GM23248 (cell line): ENCODE measurements around the gene NOTCH3. TPM values are rescaled to one million over a fixed set of nuclear protein-coding genes. Genes with fewer than 3 reads are reported as not detected.

Source experiments
- DNase-seq: peaks from one replicate; pipeline ENCODE4 v3.0.0-alpha.2; 2015
- H2AFZ ChIP-seq: fragments of 200-600 bp; sonication (generic); 2 replicates; pipeline ENCODE4 v1.6.1; 2016; ENCODE audit warnings: antibody characterized with exemption
- H3F3A ChIP-seq: fragments of 200-600 bp; sonication (generic); 2 replicates; pipeline ENCODE4 v1.6.1; 2016; ENCODE audit warnings: mild to moderate bottlenecking, antibody characterized with exemption, mixed run types; ENCODE audit not compliant: insufficient read depth
- H3K27ac ChIP-seq: fragments of 200-600 bp; sonication (generic); 2 replicates; pipeline ENCODE4 v1.5.1; 2016; ENCODE audit warnings: mild to moderate bottlenecking
- H3K27me3 ChIP-seq: fragments of 200-600 bp; sonication (generic); replicated peaks from 2 replicates; pipeline ENCODE4 v1.6.1; 2016; ENCODE audit warnings: mild to moderate bottlenecking; ENCODE audit not compliant: insufficient read depth
- H3K36me3 ChIP-seq: fragments of 200-600 bp; sonication (generic); 2 replicates; pipeline ENCODE4 v1.6.1; 2016; ENCODE audit warnings: low read depth, mild to moderate bottlenecking
- H3K4me1 ChIP-seq: fragments of 200-600 bp; sonication (generic); 2 replicates; pipeline ENCODE4 v1.6.1; 2016; ENCODE audit warnings: mild to moderate bottlenecking; ENCODE audit not compliant: insufficient read depth
- H3K4me2 ChIP-seq: fragments of 200-600 bp; sonication (generic); one replicate; pipeline ENCODE4 v1.6.1; 2016; ENCODE audit warnings: mild to moderate bottlenecking; ENCODE audit not compliant: unreplicated experiment
- H3K4me3 ChIP-seq: fragments of 200-600 bp; sonication (generic); 2 replicates; pipeline ENCODE4 v1.5.1; 2016; ENCODE audit warnings: mild to moderate bottlenecking
- H3K79me2 ChIP-seq: fragments of 200-600 bp; sonication (generic); 2 replicates; pipeline ENCODE4 v1.6.1; 2016; ENCODE audit warnings: mild to moderate bottlenecking; ENCODE audit not compliant: insufficient read depth
- H3K9ac ChIP-seq: fragments of 200-600 bp; sonication (generic); 2 replicates; pipeline ENCODE4 v1.6.1; 2016; ENCODE audit warnings: mild to moderate bottlenecking
- H3K9me2 ChIP-seq: fragments of 200-600 bp; sonication (generic); 2 replicates; pipeline ENCODE4 v1.6.1; 2016; ENCODE audit warnings: mixed run types, mild to moderate bottlenecking, moderate library complexity; ENCODE audit not compliant: insufficient read depth
- H3K9me3 ChIP-seq: fragments of 200-600 bp; sonication (generic); one replicate; pipeline ENCODE4 v1.6.1; 2017; ENCODE audit warnings: low read depth
- H4K20me1 ChIP-seq: fragments of 200-600 bp; sonication (generic); 2 replicates; pipeline ENCODE4 v1.6.0; 2016; ENCODE audit not compliant: insufficient read depth
- EZH2 ChIP-seq: fragments of 200-600 bp; sonication (generic); IDR thresholded peaks from 2 replicates; pipeline ENCODE4 v1.6.1; 2018; ENCODE audit warnings: antibody characterized with exemption, mild to moderate bottlenecking; ENCODE audit not compliant: insufficient read depth, poor library complexity, severe bottlenecking
- EZH2phosphoT487 ChIP-seq: fragments of 200-600 bp; sonication (generic); IDR thresholded peaks from 2 replicates; pipeline ENCODE4 v1.6.1; 2018; ENCODE audit warnings: antibody characterized with exemption, moderate library complexity, mild to moderate bottlenecking, low read depth; ENCODE audit not compliant: insufficient read depth
- WGBS, 2 experiments: methylation state at CpG; one replicate each; pipeline ENCODE4 v1.1.6; 2015 to 2017; ENCODE audit warnings: low lambda C conversion rate in 2 of 2, low coverage in 1 of 2; ENCODE audit errors: missing lambda C conversion rate in 2 of 2; 5-methylcytosine and 5-hydroxymethylcytosine counted together
- in situ Hi-C: fragments of 300-500 bp; cut with MboI; formaldehyde crosslinking; loops from 2 replicates; pipeline ENCODE4 v1.15.0; 2020
- polyA plus RNA-seq: library from polyadenylated mRNA; unstranded; fragments of >200 nt; fragmentation: Nextera tagmentation; extraction: Ambion mirVana; gene quantifications from 2 replicates; pipeline ENCODE4 v1.2.1, GENCODE V29; 2016
- total RNA-seq: library from RNA; depleted of rRNA; stranded (reverse); fragments of >200 nt; shearing (Covaris generic); gene quantifications from 2 replicates; pipeline ENCODE4 v1.2.3, GENCODE V29; 2014

NOTCH3 gene
- total and polyA plus RNA-seq, 2 experiments from 2014 or later: 16.0 to 66.9 TPM

- no peak overlapping the region for H3K4me2 ChIP-seq
- no peaks in the 10 kb centered on the region for H3K9me2 ChIP-seq
- no peak overlapping the region for H2AFZ ChIP-seq
- no peaks in the 10 kb centered on the region for H3K9me3 ChIP-seq
- H3K9ac ChIP-seq: no peak overlapping the region
- in situ Hi-C loops: loop anchor here (5.0 kb wide), 1 partner anchor 388 kb away; no protein-coding TSS in a partner anchor
- no peaks in the 10 kb centered on the region for H3K27me3 ChIP-seq
- no peak for DNase-seq
- H3K4me1 ChIP-seq: no peaks in the 10 kb centered on the region
- no peaks in the 10 kb centered on the region for H3F3A ChIP-seq
- no peak overlapping the region for H3K4me3 ChIP-seq
- WGBS, 2 experiments: 73 to 83% methylated on average over 8 to 10 of the region's 10 CpGs
- H3K27ac ChIP-seq: no peak overlapping the region
- peaks cover 9% of the 10 kb centered on the region; the same call in 1 of the 2 replicates for H3K36me3 ChIP-seq
- H4K20me1 ChIP-seq: no peaks in the 10 kb centered on the region
- TF ChIP-seq EZH2phosphoT487 (no peak), EZH2 (no peak)
- H3K79me2 ChIP-seq: no peaks in the 10 kb centered on the region
Observed at GRCh38 chr19:15169541-15170285, 31.1 kb downstream of the NOTCH3 start.

DNA sequence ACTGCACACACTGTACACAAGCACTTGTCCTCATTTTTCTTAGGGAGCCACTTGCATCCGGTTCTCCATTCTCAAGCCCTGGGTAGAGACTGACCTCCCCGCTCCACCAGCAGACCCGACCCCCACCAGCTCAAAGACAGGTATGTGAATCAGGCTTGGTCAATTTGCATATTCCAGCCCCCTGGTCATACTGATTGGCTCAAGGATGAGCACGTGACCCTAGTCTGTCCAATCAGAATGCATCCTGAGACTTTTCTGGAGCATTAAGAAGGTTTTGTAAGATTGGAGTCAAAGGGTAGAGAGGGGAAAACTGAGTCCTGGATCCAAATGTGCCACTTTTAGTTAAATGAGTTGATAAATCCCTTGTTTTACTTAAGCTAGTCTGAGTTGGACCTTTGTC, 34.1 kb downstream of the NOTCH3 start:
- H4K20me1 ChIP-seq: no peaks in the 10 kb centered on the region
- H3K4me3 ChIP-seq: no peak overlapping the region
- TF ChIP-seq EZH2 (no peak), EZH2phosphoT487 (no peak)
- H3K9ac ChIP-seq: no peak overlapping the region
- WGBS, 2 experiments: 45 to 53% methylated on average over 4 of the region's 4 CpGs
- H3F3A ChIP-seq: no peaks in the 10 kb centered on the region
- no peaks in the 10 kb centered on the region for H3K4me1 ChIP-seq
- in situ Hi-C loops: no loop called here
- no peak overlapping the region for H3K27ac ChIP-seq
- peak; percentile 12 for DNase-seq
- H3K27me3 ChIP-seq: no peaks in the 10 kb centered on the region
- no peaks in the 10 kb centered on the region for H3K79me2 ChIP-seq
- no peak overlapping the region for H3K4me2 ChIP-seq
- peaks cover 9% of the 10 kb centered on the region; the same call in 1 of the 2 replicates for H3K36me3 ChIP-seq
- H3K9me2 ChIP-seq: no peaks in the 10 kb centered on the region
- no peaks in the 10 kb centered on the region for H3K9me3 ChIP-seq
- no peak overlapping the region for H2AFZ ChIP-seq

DNA sequence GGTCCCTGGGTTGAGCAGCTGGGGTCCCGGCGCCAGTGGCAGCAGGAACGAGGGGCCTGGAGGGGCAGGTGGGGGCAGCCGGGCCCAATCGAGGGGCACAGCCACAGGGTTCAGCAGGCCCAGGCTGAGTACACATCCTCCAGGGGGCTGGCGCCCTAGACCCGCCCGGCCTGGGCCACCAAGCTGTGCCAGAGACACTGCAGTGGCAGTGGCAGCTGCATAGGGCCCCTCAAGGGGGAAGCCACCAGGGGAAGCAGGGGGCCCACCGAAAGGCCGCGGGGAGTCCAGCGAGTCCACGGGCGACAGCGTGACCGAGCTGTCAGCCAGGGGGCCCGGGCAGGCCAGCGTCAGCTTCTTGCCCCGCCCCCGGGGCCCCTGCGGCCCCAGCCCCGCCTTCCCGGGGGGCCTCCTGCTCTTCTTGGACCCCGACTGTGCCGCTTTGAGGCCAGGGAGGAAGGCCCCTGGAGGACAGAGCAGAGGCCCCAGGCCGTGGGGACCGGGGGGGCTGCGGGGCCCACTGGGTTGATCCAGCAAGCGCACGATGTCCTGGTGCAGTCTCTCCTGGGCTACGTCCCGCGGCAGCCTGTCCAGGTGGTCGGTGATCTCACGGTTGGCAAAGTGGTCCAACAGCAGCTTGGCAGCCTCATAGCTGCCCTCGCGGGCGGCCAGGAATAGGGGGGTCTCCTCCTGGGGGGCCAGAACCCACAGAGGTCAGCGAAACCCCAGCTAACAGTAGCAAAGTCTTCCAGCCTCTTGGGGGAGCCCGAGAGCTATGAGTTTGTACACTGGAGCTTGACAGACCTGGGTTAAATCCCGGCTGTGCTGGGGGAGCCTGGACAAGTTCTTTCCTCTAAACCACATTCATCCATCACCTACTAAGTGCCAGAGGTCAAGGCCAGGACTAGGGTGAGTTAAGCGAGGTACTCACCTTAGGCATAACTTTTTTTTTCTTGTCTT, 39.5 kb downstream of the NOTCH3 start:
- Histone ChIP-seq H3K36me3 (peaks cover 5% of the 10 kb centered on the region; the same call in 1 of the 2 replicates), H4K20me1 (no peaks in the 10 kb centered on the region), H3K27ac (no peak overlapping the region), H3K27me3 (no peaks in the 10 kb centered on the region), H3F3A (no peaks in the 10 kb centered on the region), H3K9me3 (no peaks in the 10 kb centered on the region), H3K79me2 (no peaks in the 10 kb centered on the region), H3K4me1 (no peaks in the 10 kb centered on the region), H3K4me3 (no peak overlapping the region), H3K4me2 (no peak overlapping the region), H3K9me2 (no peaks in the 10 kb centered on the region), H3K9ac (no peak overlapping the region), H2AFZ (no peak overlapping the region)
- WGBS, 2 experiments: 83 to 88% methylated on average over 13 to 32 of the region's 42 CpGs
- in situ Hi-C loops: no loop called here
- DNase-seq: peak; percentile 59
- no peak for TF ChIP-seq EZH2
- no peak for TF ChIP-seq EZH2phosphoT487

DNA sequence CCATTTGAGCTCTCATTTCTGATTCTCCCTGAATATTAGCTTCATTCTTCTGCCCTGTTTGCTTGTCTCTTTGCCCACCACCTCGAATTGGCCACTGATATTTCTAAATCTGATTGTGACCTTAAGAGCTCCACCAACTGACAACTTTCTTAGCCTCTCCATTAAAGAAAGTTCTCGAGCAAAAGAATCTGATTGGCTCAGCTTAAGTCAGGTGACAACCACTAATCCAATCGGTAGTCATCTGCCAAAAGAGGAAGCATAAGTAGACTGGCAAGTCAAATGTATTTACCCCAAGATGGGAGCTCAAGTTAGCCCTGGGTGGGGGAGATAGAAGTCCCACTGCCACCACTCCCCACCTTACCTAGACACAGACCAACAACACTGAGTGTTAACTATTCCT, 41.5 kb downstream of the NOTCH3 start:
- no peaks in the 10 kb centered on the region for H3K9me3 ChIP-seq
- no peak overlapping the region for H2AFZ ChIP-seq
- H3K4me2 ChIP-seq: no peak overlapping the region
- H3K27ac ChIP-seq: no peak overlapping the region
- DNase-seq: peak; percentile 57
- no peak for TF ChIP-seq EZH2phosphoT487
- no peak for TF ChIP-seq EZH2
- H3F3A ChIP-seq: peaks cover 4% of the 10 kb centered on the region; the same call in 1 of the 2 replicates
- H3K4me1 ChIP-seq: no peaks in the 10 kb centered on the region
- H3K9me2 ChIP-seq: no peaks in the 10 kb centered on the region
- no peaks in the 10 kb centered on the region for H4K20me1 ChIP-seq
- no peak overlapping the region for H3K9ac ChIP-seq
- H3K27me3 ChIP-seq: no peaks in the 10 kb centered on the region
- 47 to 56% methylated on average over 3 of the region's 3 CpGs for WGBS, 2 experiments
- no peak overlapping the region for H3K4me3 ChIP-seq
- in situ Hi-C loops: no loop called here
- peaks cover 5% of the 10 kb centered on the region; the same call in 1 of the 2 replicates for H3K36me3 ChIP-seq
- H3K79me2 ChIP-seq: no peaks in the 10 kb centered on the region
